Measurements from ENCODE around the gene CLEC3A.

CLEC3A gene

GRCh38 chr16:78002915-78003538 is 19.3 kb upstream of the CLEC3A start:
- H3K4me1 ChIP-seq: no peaks in the 10 kb centered on the region
- H3K27me3 ChIP-seq (ENCODE audit: control insufficient read depth, insufficient read depth, low read length): no peaks in the 10 kb centered on the region
- no peaks in the 10 kb centered on the region for H3K79me2 ChIP-seq
- no peaks in the 10 kb centered on the region for H3K36me3 ChIP-seq (ENCODE audit: control insufficient read depth, insufficient read depth, low read length)
- TF ChIP-seq, protein P1, sequence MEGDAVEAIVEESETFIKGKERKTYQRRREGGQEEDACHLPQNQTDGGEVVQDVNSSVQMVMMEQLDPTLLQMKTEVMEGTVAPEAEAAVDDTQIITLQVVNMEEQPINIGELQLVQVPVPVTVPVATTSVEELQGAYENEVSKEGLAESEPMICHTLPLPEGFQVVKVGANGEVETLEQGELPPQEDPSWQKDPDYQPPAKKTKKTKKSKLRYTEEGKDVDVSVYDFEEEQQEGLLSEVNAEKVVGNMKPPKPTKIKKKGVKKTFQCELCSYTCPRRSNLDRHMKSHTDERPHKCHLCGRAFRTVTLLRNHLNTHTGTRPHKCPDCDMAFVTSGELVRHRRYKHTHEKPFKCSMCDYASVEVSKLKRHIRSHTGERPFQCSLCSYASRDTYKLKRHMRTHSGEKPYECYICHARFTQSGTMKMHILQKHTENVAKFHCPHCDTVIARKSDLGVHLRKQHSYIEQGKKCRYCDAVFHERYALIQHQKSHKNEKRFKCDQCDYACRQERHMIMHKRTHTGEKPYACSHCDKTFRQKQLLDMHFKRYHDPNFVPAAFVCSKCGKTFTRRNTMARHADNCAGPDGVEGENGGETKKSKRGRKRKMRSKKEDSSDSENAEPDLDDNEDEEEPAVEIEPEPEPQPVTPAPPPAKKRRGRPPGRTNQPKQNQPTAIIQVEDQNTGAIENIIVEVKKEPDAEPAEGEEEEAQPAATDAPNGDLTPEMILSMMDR (IDR thresholded peaks at IDR 0.05): peak; percentile 88
- no peak overlapping the region for H3K27ac ChIP-seq
- no peak overlapping the region for H3K9ac ChIP-seq
- H3K4me3 ChIP-seq (ENCODE audit: low read depth, low read length): no peak overlapping the region
- no peaks in the 10 kb centered on the region for H3K9me3 ChIP-seq (ENCODE audit: control insufficient read depth, low read length)
- H3K4me2 ChIP-seq (ENCODE audit: low read length): no peak overlapping the region
- H2AFZ ChIP-seq: peak overlapping the region; percentile 68

GRCh38 chr16:78004517-78004916 is 17.8 kb upstream of the CLEC3A start:
- H3K4me2 ChIP-seq (ENCODE audit: low read length): no peak overlapping the region
- H3K79me2 ChIP-seq: no peaks in the 10 kb centered on the region
- TF ChIP-seq, protein P1 (IDR thresholded peaks at IDR 0.05): no peak
- H3K36me3 ChIP-seq (ENCODE audit: control insufficient read depth, insufficient read depth, low read length): no peaks in the 10 kb centered on the region
- H3K4me3 ChIP-seq (ENCODE audit: low read depth, low read length): no peak overlapping the region
- H3K9me3 ChIP-seq (ENCODE audit: control insufficient read depth, low read length): no peaks in the 10 kb centered on the region
- H3K27ac ChIP-seq: no peak overlapping the region
- no peaks in the 10 kb centered on the region for H3K27me3 ChIP-seq (ENCODE audit: control insufficient read depth, insufficient read depth, low read length)
- H3K9ac ChIP-seq: no peak overlapping the region
- no peak overlapping the region for H2AFZ ChIP-seq
- no peaks in the 10 kb centered on the region for H3K4me1 ChIP-seq

- H3K27me3 ChIP-seq (ENCODE audit: control insufficient read depth, insufficient read depth, low read length): no peaks in the 10 kb centered on the region
- H2AFZ ChIP-seq: no peak overlapping the region
- H3K9me3 ChIP-seq (ENCODE audit: control insufficient read depth, low read length): no peaks in the 10 kb centered on the region
- no peak overlapping the region for H3K4me3 ChIP-seq (ENCODE audit: low read depth, low read length)
- no peak overlapping the region for H3K9ac ChIP-seq
- H3K36me3 ChIP-seq (ENCODE audit: control insufficient read depth, insufficient read depth, low read length): no peaks in the 10 kb centered on the region
- H3K4me1 ChIP-seq: no peaks in the 10 kb centered on the region
- H3K4me2 ChIP-seq (ENCODE audit: low read length): no peak overlapping the region
- no peak overlapping the region for H3K27ac ChIP-seq
- TF ChIP-seq, protein P1 (IDR thresholded peaks at IDR 0.05): no peak
- H3K79me2 ChIP-seq: no peaks in the 10 kb centered on the region
These were observed 16.5 kb upstream of the CLEC3A start for GRCh38 chr16:78005881-78006280.

DNA sequence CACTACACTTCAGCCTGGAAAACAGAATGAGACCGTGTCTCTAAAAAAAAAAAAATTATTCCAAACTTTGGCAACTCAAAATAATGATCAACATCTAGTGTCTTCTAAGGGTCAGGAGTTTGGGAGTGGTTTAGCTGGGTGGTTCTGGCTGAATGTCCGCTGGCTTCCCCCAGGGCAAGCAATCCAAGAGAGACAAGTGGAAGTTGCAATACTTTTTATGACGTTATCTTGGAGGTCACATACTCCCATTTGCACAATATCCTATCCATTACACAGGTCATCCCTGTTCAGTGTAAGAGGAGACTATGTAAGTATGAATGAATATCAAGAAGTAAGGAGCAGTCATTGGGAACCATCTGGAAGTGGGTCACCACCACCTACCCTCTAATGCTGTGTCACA is 15.2 kb upstream of the CLEC3A start:
- Histone ChIP-seq H3K79me2 (no peaks in the 10 kb centered on the region), H3K27ac (no peak overlapping the region), H3K4me3 (ENCODE audit: low read depth, low read length) (no peak overlapping the region), H3K27me3 (ENCODE audit: control insufficient read depth, insufficient read depth, low read length) (no peaks in the 10 kb centered on the region), H3K4me1 (no peaks in the 10 kb centered on the region), H2AFZ (no peak overlapping the region), H3K9me3 (ENCODE audit: control insufficient read depth, low read length) (no peaks in the 10 kb centered on the region), H3K36me3 (ENCODE audit: control insufficient read depth, insufficient read depth, low read length) (no peaks in the 10 kb centered on the region), H3K9ac (no peak overlapping the region), H3K4me2 (ENCODE audit: low read length) (no peak overlapping the region)
- TF ChIP-seq, protein P1 (IDR thresholded peaks at IDR 0.05): no peak

DNA sequence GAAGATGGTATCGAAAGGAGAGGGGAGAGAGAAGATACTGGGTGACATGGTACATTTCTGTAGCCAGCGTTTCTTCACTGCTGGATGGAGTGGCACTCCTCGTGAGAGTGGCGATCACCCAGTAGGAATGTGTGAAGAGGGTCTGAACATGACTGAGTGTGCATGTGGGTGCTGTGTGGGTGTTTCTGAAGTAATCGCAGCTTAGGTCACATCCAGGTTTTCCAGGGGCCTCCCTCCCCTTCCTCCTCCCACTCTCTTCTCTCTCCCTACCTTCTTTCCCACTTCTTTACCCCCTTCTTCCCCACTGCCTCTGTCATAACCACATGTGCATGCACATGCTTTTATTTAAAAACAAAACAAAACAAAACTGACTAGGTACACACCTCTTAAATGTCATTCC is 1.8 kb downstream of the CLEC3A start:
- H3K9me3 ChIP-seq (ENCODE audit: control insufficient read depth, low read length): no peaks in the 10 kb centered on the region
- no peak overlapping the region for H2AFZ ChIP-seq
- no peak overlapping the region for H3K4me3 ChIP-seq (ENCODE audit: low read depth, low read length)
- H3K79me2 ChIP-seq: no peaks in the 10 kb centered on the region
- H3K4me2 ChIP-seq (ENCODE audit: low read length): no peak overlapping the region
- H3K36me3 ChIP-seq (ENCODE audit: control insufficient read depth, insufficient read depth, low read length): no peaks in the 10 kb centered on the region
- H3K27me3 ChIP-seq (ENCODE audit: control insufficient read depth, insufficient read depth, low read length): no peaks in the 10 kb centered on the region
- TF ChIP-seq, protein P1 (IDR thresholded peaks at IDR 0.05): no peak
- no peak overlapping the region for H3K9ac ChIP-seq
- H3K4me1 ChIP-seq: no peaks in the 10 kb centered on the region
- no peak overlapping the region for H3K27ac ChIP-seq
